Ishikawa (cell line): Measurements from ENCODE around the gene MAG.

Source experiments
- CEBPB ChIP-seq: IDR thresholded peaks from 2 replicates; pipeline ENCODE4 v1.6.1; 2012
- EGR1 ChIP-seq: IDR thresholded peaks from 2 replicates; pipeline ENCODE4 v1.6.1; 2012
- EP300 ChIP-seq: IDR thresholded peaks from 2 replicates; pipeline ENCODE4 v1.6.1; 2012; ENCODE audit warnings: borderline replicate concordance
- FOXM1 ChIP-seq: IDR thresholded peaks from 2 replicates; pipeline ENCODE4 v1.6.1; 2012; ENCODE audit warnings: low read depth, borderline replicate concordance
- NFIC ChIP-seq: IDR thresholded peaks from 2 replicates; pipeline ENCODE4 v1.6.1; 2012
- RAD21 ChIP-seq: IDR thresholded peaks from 2 replicates; pipeline ENCODE4 v1.6.1; 2012; ENCODE audit warnings: low read depth
- TAF1 ChIP-seq: IDR thresholded peaks from 2 replicates; pipeline ENCODE4 v1.6.1; 2012; ENCODE audit warnings: low read depth, mild to moderate bottlenecking
- TEAD4 ChIP-seq: IDR thresholded peaks from 2 replicates; pipeline ENCODE4 v1.6.1; 2012
- YY1 ChIP-seq: IDR thresholded peaks from 2 replicates; pipeline ENCODE4 v1.6.1; 2012; ENCODE audit warnings: low read depth
- TF ChIP-seq, protein P1 (sequence below): IDR thresholded peaks from 2 replicates; pipeline ENCODE4 v1.6.1; 2012; ENCODE audit warnings: low read depth, mild to moderate bottlenecking
- TF ChIP-seq, protein P2 (sequence below): IDR thresholded peaks from 2 replicates; pipeline ENCODE4 v1.6.1; 2012
- TF ChIP-seq, protein P3 (sequence below): IDR thresholded peaks from 2 replicates; pipeline ENCODE4 v1.6.1; 2012

DNA sequence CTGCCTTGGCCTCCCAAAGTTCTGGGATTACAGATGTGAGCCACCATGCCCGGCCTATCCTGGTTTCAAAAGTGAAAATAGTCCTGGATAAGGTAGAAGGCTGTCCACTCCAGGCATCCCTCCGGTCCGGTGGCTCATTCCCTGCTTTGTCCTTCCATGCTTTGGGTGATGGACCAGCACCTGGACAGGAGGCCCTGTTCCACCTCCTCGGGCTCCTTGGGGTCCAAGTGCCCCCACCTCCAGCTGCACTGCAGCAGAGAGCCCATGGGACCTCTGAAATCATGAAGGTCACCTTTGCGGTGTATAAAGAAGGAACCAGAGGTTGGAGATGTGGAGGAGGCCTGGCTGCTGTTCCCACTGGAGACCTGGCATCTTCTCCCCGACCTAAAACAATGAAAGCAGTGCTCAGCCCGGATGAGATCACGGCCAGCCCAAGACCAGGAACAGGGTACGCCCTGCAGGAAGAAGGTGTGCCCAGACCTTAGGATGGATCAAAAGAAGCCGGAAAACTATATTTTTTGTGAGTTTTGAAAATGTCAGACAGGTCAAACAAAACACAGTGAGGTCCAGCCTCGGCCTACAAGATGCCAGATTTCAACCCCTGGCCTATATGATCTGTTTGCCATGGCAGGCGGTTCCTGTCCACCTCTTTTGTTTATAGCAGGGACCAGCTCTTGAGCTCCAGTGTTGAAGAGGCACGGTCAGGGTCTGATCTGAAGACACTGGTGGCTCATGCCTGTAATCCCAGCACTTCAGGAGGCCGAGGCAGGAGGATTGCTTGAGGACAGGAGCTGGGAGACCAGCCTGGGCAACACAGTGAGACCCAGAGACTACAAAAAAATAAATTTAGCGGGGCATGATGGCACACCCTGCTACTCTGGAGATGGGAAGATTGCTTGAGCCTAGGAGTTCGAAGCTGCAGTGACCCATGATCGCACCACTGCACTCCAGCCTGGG is 37.3 kb upstream of the MAG start:
- TF ChIP-seq CEBPB (no peak), RAD21 (no peak), NFIC (no peak), TAF1 (no peak), YY1 (no peak), TEAD4 (no peak), EP300 (no peak), FOXM1 (no peak), EGR1 (no peak)
- TF ChIP-seq, protein P1, sequence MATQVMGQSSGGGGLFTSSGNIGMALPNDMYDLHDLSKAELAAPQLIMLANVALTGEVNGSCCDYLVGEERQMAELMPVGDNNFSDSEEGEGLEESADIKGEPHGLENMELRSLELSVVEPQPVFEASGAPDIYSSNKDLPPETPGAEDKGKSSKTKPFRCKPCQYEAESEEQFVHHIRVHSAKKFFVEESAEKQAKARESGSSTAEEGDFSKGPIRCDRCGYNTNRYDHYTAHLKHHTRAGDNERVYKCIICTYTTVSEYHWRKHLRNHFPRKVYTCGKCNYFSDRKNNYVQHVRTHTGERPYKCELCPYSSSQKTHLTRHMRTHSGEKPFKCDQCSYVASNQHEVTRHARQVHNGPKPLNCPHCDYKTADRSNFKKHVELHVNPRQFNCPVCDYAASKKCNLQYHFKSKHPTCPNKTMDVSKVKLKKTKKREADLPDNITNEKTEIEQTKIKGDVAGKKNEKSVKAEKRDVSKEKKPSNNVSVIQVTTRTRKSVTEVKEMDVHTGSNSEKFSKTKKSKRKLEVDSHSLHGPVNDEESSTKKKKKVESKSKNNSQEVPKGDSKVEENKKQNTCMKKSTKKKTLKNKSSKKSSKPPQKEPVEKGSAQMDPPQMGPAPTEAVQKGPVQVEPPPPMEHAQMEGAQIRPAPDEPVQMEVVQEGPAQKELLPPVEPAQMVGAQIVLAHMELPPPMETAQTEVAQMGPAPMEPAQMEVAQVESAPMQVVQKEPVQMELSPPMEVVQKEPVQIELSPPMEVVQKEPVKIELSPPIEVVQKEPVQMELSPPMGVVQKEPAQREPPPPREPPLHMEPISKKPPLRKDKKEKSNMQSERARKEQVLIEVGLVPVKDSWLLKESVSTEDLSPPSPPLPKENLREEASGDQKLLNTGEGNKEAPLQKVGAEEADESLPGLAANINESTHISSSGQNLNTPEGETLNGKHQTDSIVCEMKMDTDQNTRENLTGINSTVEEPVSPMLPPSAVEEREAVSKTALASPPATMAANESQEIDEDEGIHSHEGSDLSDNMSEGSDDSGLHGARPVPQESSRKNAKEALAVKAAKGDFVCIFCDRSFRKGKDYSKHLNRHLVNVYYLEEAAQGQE = no peak
- TF ChIP-seq, protein P2, sequence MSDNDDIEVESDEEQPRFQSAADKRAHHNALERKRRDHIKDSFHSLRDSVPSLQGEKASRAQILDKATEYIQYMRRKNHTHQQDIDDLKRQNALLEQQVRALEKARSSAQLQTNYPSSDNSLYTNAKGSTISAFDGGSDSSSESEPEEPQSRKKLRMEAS = no peak
- TF ChIP-seq, protein P3, sequence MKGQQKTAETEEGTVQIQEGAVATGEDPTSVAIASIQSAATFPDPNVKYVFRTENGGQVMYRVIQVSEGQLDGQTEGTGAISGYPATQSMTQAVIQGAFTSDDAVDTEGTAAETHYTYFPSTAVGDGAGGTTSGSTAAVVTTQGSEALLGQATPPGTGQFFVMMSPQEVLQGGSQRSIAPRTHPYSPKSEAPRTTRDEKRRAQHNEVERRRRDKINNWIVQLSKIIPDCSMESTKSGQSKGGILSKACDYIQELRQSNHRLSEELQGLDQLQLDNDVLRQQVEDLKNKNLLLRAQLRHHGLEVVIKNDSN = no peak
